CD14-positive monocyte (primary cell): ENCODE measurements around the gene AMBRA1. TPM values are rescaled to one million over a fixed set of nuclear protein-coding genes. Genes with fewer than 3 reads are reported as not detected.

Source experiments
- DNase-seq, 3 donors: peaks; one replicate each; pipeline ENCODE4 v3.0.0-alpha.2; 2011 to 2022
- H2AFZ ChIP-seq: 2 replicates; pipeline ENCODE4 v1.6.0; 2012; ENCODE audit warnings: mild to moderate bottlenecking, low read depth, low read length, inconsistent platforms; ENCODE audit not compliant: insufficient read depth, poor library complexity, severe bottlenecking
- H3K27ac ChIP-seq, 2 donors: 1 replicate in 1 of 2; 2 replicates in 1 of 2; pipeline ENCODE4 v1.5.1; 2012 to 2013; ENCODE audit warnings: low read length in 2 of 2, control low read depth in 1 of 2, inconsistent platforms in 1 of 2, low read depth in 1 of 2, mild to moderate bottlenecking in 1 of 2
- H3K27me3 ChIP-seq, 2 donors: one replicate each; pipeline versions ENCODE4 v1.6.0 to v1.6.1; 2011 to 2013; ENCODE audit warnings: low read length in 2 of 2; ENCODE audit not compliant: control insufficient read depth in 2 of 2, insufficient read depth in 2 of 2
- H3K36me3 ChIP-seq, 2 donors: replicated peaks in 1 of 2; 1 replicate in 1 of 2; 2 replicates in 1 of 2; pipeline versions ENCODE4 v1.5.1 to v1.6.1; 2012 to 2013; ENCODE audit warnings: low read length in 2 of 2, control low read depth in 1 of 2, inconsistent platforms in 1 of 2, mild to moderate bottlenecking in 1 of 2; ENCODE audit not compliant: insufficient read depth in 2 of 2, control insufficient read depth in 1 of 2
- H3K4me1 ChIP-seq, 2 donors: 1 replicate in 1 of 2; 2 replicates in 1 of 2; pipeline versions ENCODE4 v1.5.1 to v1.6.1; 2012 to 2013; ENCODE audit warnings: low read length in 2 of 2, control low read depth in 1 of 2, inconsistent platforms in 1 of 2, mild to moderate bottlenecking in 1 of 2, moderate library complexity in 1 of 2; ENCODE audit not compliant: insufficient read depth in 2 of 2, control insufficient read depth in 1 of 2
- H3K4me2 ChIP-seq: replicated peaks from 2 replicates; pipeline ENCODE3; 2012; ENCODE audit warnings: low read length, moderate library complexity, mild to moderate bottlenecking; ENCODE audit not compliant: poor library complexity, severe bottlenecking; ENCODE audit errors: extremely low read depth
- H3K4me3 ChIP-seq, 3 experiments: fragments of 200-600 bp in 1 of 3; sonication (generic) in 1 of 3; replicated peaks in 1 of 3; 1 replicate in 2 of 3; 2 replicates in 1 of 3; pipeline ENCODE4 v1.5.1; 2011 to 2013; ENCODE audit warnings: low read length in 3 of 3, mild to moderate bottlenecking in 3 of 3, control low read depth in 2 of 3, low read depth in 2 of 3, inconsistent platforms in 1 of 3, moderate library complexity in 1 of 3
- H3K79me2 ChIP-seq: 2 replicates; pipeline ENCODE4 v1.6.0; 2012; ENCODE audit warnings: mild to moderate bottlenecking, control low read depth, inconsistent platforms, low read length, moderate library complexity; ENCODE audit not compliant: insufficient read depth
- H3K9ac ChIP-seq: 2 replicates; pipeline ENCODE4 v1.6.0; 2017; ENCODE audit warnings: low read length, mild to moderate bottlenecking; ENCODE audit not compliant: insufficient read depth, poor library complexity, severe bottlenecking
- H3K9me3 ChIP-seq, 2 donors: replicated peaks in 1 of 2; 1 replicate in 1 of 2; 2 replicates in 1 of 2; pipeline versions ENCODE4 v1.5.1 to v1.6.1; 2012 to 2013; ENCODE audit warnings: low read length in 2 of 2, control low read depth in 1 of 2; ENCODE audit not compliant: control insufficient read depth in 1 of 2, insufficient read depth in 1 of 2
- H4K20me1 ChIP-seq: 2 replicates; pipeline ENCODE4 v1.6.0; 2012; ENCODE audit warnings: mild to moderate bottlenecking, low read length, control low read depth, moderate library complexity; ENCODE audit not compliant: insufficient read depth
- H3K27ac Mint-ChIP-seq, 7 donors: one replicate each; pipeline ENCODE4 v1.8.0; 2020; ENCODE audit warnings: mild to moderate bottlenecking in 7 of 7, mixed read lengths in 7 of 7, moderate library complexity in 6 of 7, inconsistent platforms in 2 of 7
- H3K27me3 Mint-ChIP-seq, 3 donors: one replicate each; pipeline ENCODE4 v1.8.0; 2021 to 2022; ENCODE audit warnings: low read depth in 3 of 3, mild to moderate bottlenecking in 3 of 3, mixed read lengths in 3 of 3, moderate library complexity in 3 of 3, inconsistent platforms in 1 of 3
- H3K36me3 Mint-ChIP-seq, 2 donors: one replicate each; pipeline ENCODE4 v1.8.0; 2020; ENCODE audit warnings: mixed read lengths in 2 of 2, inconsistent platforms in 1 of 2, mild to moderate bottlenecking in 1 of 2
- H3K4me1 Mint-ChIP-seq: one replicate; pipeline ENCODE4 v1.8.0; 2020; ENCODE audit warnings: mild to moderate bottlenecking, mixed read lengths
- H3K4me3 Mint-ChIP-seq, 2 donors: one replicate each; pipeline ENCODE4 v1.8.0; 2020; ENCODE audit warnings: mild to moderate bottlenecking in 2 of 2, mixed read lengths in 2 of 2, moderate library complexity in 1 of 2
- H3K9me3 Mint-ChIP-seq, 7 donors: one replicate each; pipeline ENCODE4 v1.8.0; 2020 to 2022; ENCODE audit warnings: mixed read lengths in 7 of 7, mild to moderate bottlenecking in 6 of 7, moderate library complexity in 6 of 7, inconsistent platforms in 2 of 7
- WGBS: methylation state at CpG from one replicate; pipeline ENCODE4 v1.1.5; 2013; ENCODE audit warnings: missing lambda C conversion rate; ENCODE audit not compliant: insufficient coverage; 5-methylcytosine and 5-hydroxymethylcytosine counted together
- intact Hi-C, 2 donors: fragments of 100-400 bp; cut with micrococcal nuclease; formaldehyde crosslinking; loops; one replicate each; pipeline versions ENCODE4 v1.15.0 to v1.15.1; 2023
- polyA plus RNA-seq, 3 donors: library from polyadenylated mRNA; depleted of rRNA in 1 of 3; unstranded in 2 of 3; stranded (reverse) in 1 of 3; fragments of 300-500 nt in 2 of 3; fragments of >200 nt in 1 of 3; fragmentation: Illumina TruSeq in 2 of 3; gene quantifications; 1 replicate in 2 of 3; 2 replicates in 1 of 3; pipeline ENCODE4 v1.2.3, GENCODE V29; 2012 to 2021
- TF ChIP-seq, protein P1 (sequence below): fragments of 200-600 bp; IDR thresholded peaks from one replicate; pipeline ENCODE4 v1.8.0; 2022; ENCODE audit warnings: antibody characterized with exemption, mild to moderate bottlenecking

Gene AMBRA1
- polyA plus RNA-seq, 3 donors: 2.1 to 6.1 (median 3.8) TPM

GRCh38 chr11:46382646-46383403 lies 211.0 kb downstream of the AMBRA1 start:
- peak overlapping the region in 1 of 3 experiments; percentile 62 for H3K4me3 ChIP-seq
- Mint-ChIP-seq H3K4me1 (peaks cover 30% of the 10 kb centered on the region), H3K27ac (no peak overlapping the region), H3K9me3 (peaks cover 0 to 25% (median under 1%) of the 10 kb centered on the region in 7 donors), H3K36me3 (peaks cover 5 to 7% of the 10 kb centered on the region in 2 donors), H3K27me3 (peaks cover 35 to 75% (median 54%) of the 10 kb centered on the region in 3 donors), H3K4me3 (peak overlapping the region in 1 of 2 donors; percentile 67)
- H3K36me3 ChIP-seq: peaks cover 8 to 10% of the 10 kb centered on the region in 2 donors
- 95% methylated on average over 5 of the region's 18 CpGs for WGBS
- peak overlapping the region; percentile 99 for H3K4me2 ChIP-seq
- DNase-seq: no peak
- no peak overlapping the region for H3K27ac ChIP-seq
- TF ChIP-seq, protein P1, sequence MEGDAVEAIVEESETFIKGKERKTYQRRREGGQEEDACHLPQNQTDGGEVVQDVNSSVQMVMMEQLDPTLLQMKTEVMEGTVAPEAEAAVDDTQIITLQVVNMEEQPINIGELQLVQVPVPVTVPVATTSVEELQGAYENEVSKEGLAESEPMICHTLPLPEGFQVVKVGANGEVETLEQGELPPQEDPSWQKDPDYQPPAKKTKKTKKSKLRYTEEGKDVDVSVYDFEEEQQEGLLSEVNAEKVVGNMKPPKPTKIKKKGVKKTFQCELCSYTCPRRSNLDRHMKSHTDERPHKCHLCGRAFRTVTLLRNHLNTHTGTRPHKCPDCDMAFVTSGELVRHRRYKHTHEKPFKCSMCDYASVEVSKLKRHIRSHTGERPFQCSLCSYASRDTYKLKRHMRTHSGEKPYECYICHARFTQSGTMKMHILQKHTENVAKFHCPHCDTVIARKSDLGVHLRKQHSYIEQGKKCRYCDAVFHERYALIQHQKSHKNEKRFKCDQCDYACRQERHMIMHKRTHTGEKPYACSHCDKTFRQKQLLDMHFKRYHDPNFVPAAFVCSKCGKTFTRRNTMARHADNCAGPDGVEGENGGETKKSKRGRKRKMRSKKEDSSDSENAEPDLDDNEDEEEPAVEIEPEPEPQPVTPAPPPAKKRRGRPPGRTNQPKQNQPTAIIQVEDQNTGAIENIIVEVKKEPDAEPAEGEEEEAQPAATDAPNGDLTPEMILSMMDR: peak; percentile 34
- H4K20me1 ChIP-seq: peaks cover 56% of the 10 kb centered on the region
- H3K4me1 ChIP-seq: peaks cover 31 to 49% of the 10 kb centered on the region in 2 donors
- H3K27me3 ChIP-seq: peaks cover 16 to 37% of the 10 kb centered on the region in 2 donors
- no peak overlapping the region for H2AFZ ChIP-seq
- H3K9me3 ChIP-seq: peaks cover 0 to 6% of the 10 kb centered on the region in 2 donors
- H3K9ac ChIP-seq: no peak overlapping the region
- H3K79me2 ChIP-seq: no peaks in the 10 kb centered on the region
- intact Hi-C loops: loop anchor here (10.0 kb wide), 2 partner anchors 152 to 232 kb away; partner anchors contain the start of genes ATG13 (in 1 of the 2) and HARBI1 (in 1 of the 2)

- TF ChIP-seq, protein P1: no peak
- Mint-ChIP-seq H3K9me3 (peaks cover 0 to 23% (median 2%) of the 10 kb centered on the region in 7 donors), H3K4me3 (peak overlapping the region; percentile 61 to 78), H3K4me1 (peaks cover 35% of the 10 kb centered on the region), H3K27ac (peak overlapping the region in 1 of 7 donors; percentile 15), H3K36me3 (peaks cover 13 to 15% of the 10 kb centered on the region in 2 donors), H3K27me3 (peaks cover 30 to 68% (median 46%) of the 10 kb centered on the region in 3 donors)
- H3K9me3 ChIP-seq: peaks cover 0 to 6% of the 10 kb centered on the region in 2 donors
- peak overlapping the region in 2 of 3 experiments; percentile 7 to 62 for H3K4me3 ChIP-seq
- H3K79me2 ChIP-seq: no peaks in the 10 kb centered on the region
- H3K36me3 ChIP-seq: peaks cover 16 to 17% of the 10 kb centered on the region in 2 donors
- H3K4me2 ChIP-seq: peak overlapping the region; percentile 99
- under 1% methylated on average over 53 of the region's 66 CpGs for WGBS
- H3K4me1 ChIP-seq: peaks cover 34 to 49% of the 10 kb centered on the region in 2 donors
- peaks cover 15 to 31% of the 10 kb centered on the region in 2 donors for H3K27me3 ChIP-seq
- intact Hi-C loops: loop anchor here (10.0 kb wide), 2 partner anchors 153 to 233 kb away; partner anchors contain the start of genes ATG13 (in 1 of the 2) and HARBI1 (in 1 of the 2)
- H4K20me1 ChIP-seq: peaks cover 56% of the 10 kb centered on the region
- H3K9ac ChIP-seq: no peak overlapping the region
- no peak overlapping the region for H3K27ac ChIP-seq
- DNase-seq: no peak
- peak overlapping the region; percentile 21 for H2AFZ ChIP-seq
These were observed 211.8 kb downstream of the AMBRA1 start for GRCh38 chr11:46381819-46382645.
